ENCODE data around the gene OR8H2. TPM values are rescaled to one million over a fixed set of nuclear protein-coding genes. Genes with fewer than 3 reads are reported as not detected.
"Not testable (repeated sequence)": the region's sequence is repeated elsewhere in the genome, so short reads cannot be mapped to it uniquely, and the experiment has no call there.

OR8H2 gene
- total and polyA plus RNA-seq, 2 of the 4 experiments (the other 2 are of a cell fraction), result not detected

- 60% methylated on average over 4 of the region's 7 CpGs; no CpG with 5 or more reads in 1 of the 2 experiments for WGBS, 2 experiments (ENCODE audit: extremely low coverage in 2 of 2, insufficient read length in 1 of 2)
- H3K9ac ChIP-seq (ENCODE audit: low read depth, low read length); H3K27ac ChIP-seq (ENCODE audit: insufficient read depth, low read length); H3K4me3 ChIP-seq (ENCODE audit: insufficient read depth, low read depth, low read length); H3K79me1 ChIP-seq (ENCODE audit: low read depth in 1 of 2, low read length in 2 of 2); H4K8ac ChIP-seq (ENCODE audit: low read depth in 2 of 2, low read length in 2 of 2); H3K27me3 ChIP-seq (ENCODE audit: control insufficient read depth, insufficient read depth, low read length); H3K4me1 ChIP-seq (ENCODE audit: control insufficient read depth, insufficient read depth, low read length); CTCF ChIA-PET; H2AK9ac ChIP-seq (replicated peaks; ENCODE audit: low read depth, low read length, poor library complexity); H2AFZ ChIP-seq (replicated peaks; ENCODE audit: low read length, poor library complexity); DNase-seq; H3K4ac ChIP-seq (ENCODE audit: low read depth, low read length); H2BK120ac ChIP-seq (ENCODE audit: low read depth, low read length); ATAC-seq (ENCODE audit: low read depth); H4K20me1 ChIP-seq (ENCODE audit: insufficient read depth, low read length); H3K9me3 ChIP-seq (ENCODE audit: control insufficient read depth, insufficient read depth, low read length); H4K5ac ChIP-seq (ENCODE audit: low read depth, low read length); H3K4me2 ChIP-seq (ENCODE audit: low read depth, low read length); H3K23ac ChIP-seq (ENCODE audit: low read depth, low read length); H3K18ac ChIP-seq (ENCODE audit: low read depth, low read length); POLR2A ChIA-PET (ENCODE audit: unreplicated experiment); H2BK5ac ChIP-seq (ENCODE audit: low read depth, low read length, poor library complexity, severe bottlenecking); H3K14ac ChIP-seq (replicated peaks; ENCODE audit: low read depth, low read length); H4K91ac ChIP-seq (ENCODE audit: insufficient read depth, low read depth, low read length); dilution Hi-C loops (cut with HindIII; ENCODE audit: low sequenced_read_pairs, unreplicated experiment); H2BK20ac ChIP-seq (ENCODE audit: low read depth, low read length); H3K9me1 ChIP-seq (ENCODE audit: insufficient read depth, low read length); H3K36me3 ChIP-seq (ENCODE audit: control insufficient read depth, insufficient read depth, low read length); intact Hi-C loops (cut with micrococcal nuclease); H3K56ac ChIP-seq (ENCODE audit: extremely low read depth, insufficient read depth, low read length); H2BK15ac ChIP-seq (ENCODE audit: low read depth, low read length); H2AK5ac ChIP-seq (ENCODE audit: low read depth, low read length); BruUV-seq (replicated peaks); in situ Hi-C loops (cut with MboI; ENCODE audit: low sequenced_read_pairs): not testable (repeated sequence)
Measured at GRCh38 chr11:56058260-56058780, 45.2 kb upstream of the OR8H2 start.

Data from IMR-90 (cell line).